ENCODE data around the gene CGB2.
"Not testable (repeated sequence)": the region's sequence is repeated elsewhere in the genome, so short reads cannot be mapped to it uniquely, and the experiment has no call there.

- not testable (repeated sequence) for TF ChIP-seq CTCF (IDR thresholded peaks at IDR 0.05); EZH2 (IDR thresholded peaks at IDR 0.05; ENCODE audit: borderline replicate concordance, insufficient read depth, low read depth, low read length, poor library complexity, severe bottlenecking)
These were observed 1.4 kb upstream of the CGB2 start for GRCh38 chr19:49030323-49030722.

Data from B cell (primary cell).